NCI-H1436 (cell line): ENCODE measurements around the gene NCK2.

Source experiments
- DNase-seq: peaks from one replicate; lab custom pipeline; 2025; lab: John Stamatoyannopoulos, UW

NCK2 gene

DNA sequence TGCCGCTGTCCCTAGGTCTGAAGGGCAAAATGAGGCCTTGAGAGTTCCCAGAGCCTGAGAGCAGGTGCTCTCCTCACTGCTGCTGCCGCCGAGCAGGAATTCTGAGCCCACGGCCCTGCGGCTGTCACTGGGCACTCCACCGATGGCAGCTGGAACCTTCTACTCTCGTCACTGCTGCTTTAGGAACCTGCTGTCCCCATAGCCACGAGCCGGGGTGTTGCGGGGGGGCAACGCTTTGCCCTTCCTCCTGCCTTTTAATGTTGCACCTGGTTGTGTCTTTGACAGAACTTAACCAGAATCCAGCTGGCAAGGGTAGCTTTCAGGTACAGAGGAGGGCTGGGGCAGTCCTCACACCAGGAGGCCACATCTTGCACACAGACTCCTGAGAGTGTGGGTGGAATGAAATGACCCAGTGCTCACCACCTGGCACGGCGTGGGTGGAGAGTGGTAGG, 32.3 kb downstream of the NCK2 start:
- no peak for DNase-seq

- DNase-seq = no peak
These were observed 32.9 kb downstream of the NCK2 start for GRCh38 chr2:105777506-105778055.

- DNase-seq = no peak
These were observed 33.4 kb downstream of the NCK2 start for GRCh38 chr2:105778080-105778607.

GRCh38 chr2:105779394-105779793, 34.7 kb downstream of the NCK2 start:
- no peak for DNase-seq

DNA sequence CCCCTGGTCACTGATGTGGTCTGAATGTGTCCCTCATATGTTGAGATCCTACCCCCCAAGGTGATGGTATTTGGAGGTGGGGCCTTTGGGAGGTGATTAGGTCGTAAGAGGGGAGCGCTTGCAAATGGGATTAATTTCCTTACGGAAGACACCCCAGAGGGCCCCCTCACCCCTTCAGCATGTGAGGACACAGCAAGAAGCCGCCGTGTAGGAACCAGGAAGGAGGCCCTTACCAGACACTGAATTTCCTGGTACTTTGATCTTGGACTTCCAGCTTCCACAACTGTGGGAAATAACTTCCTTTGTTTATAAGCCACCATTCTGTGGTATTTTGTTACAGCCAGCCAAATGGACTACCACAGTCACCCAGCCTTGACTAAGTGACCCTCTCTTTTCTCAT, 35.9 kb downstream of the NCK2 start:
- DNase-seq = no peak

- no peak for DNase-seq
These were observed 36.7 kb downstream of the NCK2 start for GRCh38 chr2:105781274-105781978.

DNA sequence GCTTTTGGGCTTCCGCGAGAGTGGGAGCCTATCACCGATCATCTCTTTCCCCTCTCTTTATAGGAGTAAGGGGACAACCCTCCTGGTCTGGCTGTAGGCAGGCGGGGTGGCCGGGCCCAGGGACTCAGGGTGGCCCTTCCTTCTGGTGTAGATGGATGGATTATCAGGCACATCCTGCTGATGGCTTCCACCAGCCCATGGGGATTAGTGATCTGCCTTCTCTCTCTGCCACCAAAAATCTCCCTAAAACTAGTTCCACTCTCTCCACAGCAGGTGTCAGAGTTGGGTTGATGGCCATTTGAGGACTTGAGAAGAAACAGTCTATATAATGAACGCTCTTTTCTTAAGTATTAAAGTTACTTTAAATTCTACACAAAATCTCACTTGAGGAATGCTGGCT, 37.4 kb downstream of the NCK2 start:
- DNase-seq = no peak

DNA sequence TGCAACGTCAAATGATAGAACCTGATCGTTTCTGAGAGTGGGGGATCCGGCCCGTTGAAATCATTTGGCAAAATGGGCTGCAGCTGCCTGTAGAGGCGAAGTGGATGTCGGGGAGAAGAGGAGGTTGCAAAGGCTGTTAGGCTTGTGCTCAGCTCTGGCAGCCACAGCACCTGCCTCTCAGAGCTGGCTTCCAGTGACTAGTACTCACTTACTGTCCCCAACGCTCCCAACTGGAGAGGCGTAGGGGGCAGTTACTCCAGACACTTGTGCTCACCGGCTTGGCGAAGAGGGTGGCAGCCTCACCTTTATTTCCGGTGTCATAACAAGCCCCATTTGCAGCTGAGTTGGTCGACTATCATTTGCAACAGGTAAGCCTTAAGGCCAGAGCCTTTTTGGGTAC, 37.9 kb downstream of the NCK2 start:
- DNase-seq = no peak

GRCh38 chr2:105783151-105783738, 38.5 kb downstream of the NCK2 start:
- DNase-seq = no peak

- DNase-seq = no peak
These were observed 39.3 kb downstream of the NCK2 start for GRCh38 chr2:105783972-105784371.

GRCh38 chr2:105784589-105784988, 39.9 kb downstream of the NCK2 start:
- no peak for DNase-seq

DNA sequence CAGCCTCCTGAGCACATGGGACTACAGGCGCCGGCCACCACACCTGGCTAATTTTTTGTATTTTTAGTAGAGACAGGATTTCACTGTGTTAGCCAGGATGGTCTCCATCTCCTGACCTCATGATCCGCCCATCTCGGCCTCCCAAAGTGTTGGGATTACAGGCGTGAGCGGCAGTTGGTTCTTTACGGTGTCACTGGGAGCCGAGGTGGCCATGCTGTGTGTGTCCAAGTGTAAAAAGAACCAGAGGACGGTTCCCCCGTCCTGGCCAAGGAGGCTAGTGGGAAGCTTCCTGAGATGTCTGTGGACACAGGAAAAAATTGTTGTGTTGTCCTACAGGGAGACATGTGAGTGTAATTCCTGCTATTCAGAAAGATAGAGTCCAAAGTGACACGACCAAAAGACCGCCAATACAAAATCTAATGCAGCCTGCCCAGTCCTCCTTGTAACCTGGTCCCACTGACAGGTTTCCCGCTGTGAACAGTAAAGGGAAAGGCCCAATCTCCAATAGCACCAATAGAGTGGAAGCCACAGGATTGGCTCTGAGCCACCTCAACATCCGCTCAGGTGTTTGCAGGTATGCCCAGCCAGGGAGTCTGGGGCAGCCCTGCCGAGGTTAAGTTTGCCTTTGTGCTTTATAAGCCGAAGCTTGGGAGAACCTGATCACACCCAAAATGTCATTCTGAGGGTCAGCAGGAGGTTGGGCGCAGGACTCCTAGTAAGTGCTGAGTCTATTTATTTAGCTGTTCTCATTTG, 40.6 kb downstream of the NCK2 start:
- DNase-seq = no peak

- DNase-seq = no peak
These were observed 41.8 kb downstream of the NCK2 start for GRCh38 chr2:105786231-105787230.

- DNase-seq = no peak
These were observed 42.9 kb downstream of the NCK2 start for GRCh38 chr2:105787376-105788318.

DNA sequence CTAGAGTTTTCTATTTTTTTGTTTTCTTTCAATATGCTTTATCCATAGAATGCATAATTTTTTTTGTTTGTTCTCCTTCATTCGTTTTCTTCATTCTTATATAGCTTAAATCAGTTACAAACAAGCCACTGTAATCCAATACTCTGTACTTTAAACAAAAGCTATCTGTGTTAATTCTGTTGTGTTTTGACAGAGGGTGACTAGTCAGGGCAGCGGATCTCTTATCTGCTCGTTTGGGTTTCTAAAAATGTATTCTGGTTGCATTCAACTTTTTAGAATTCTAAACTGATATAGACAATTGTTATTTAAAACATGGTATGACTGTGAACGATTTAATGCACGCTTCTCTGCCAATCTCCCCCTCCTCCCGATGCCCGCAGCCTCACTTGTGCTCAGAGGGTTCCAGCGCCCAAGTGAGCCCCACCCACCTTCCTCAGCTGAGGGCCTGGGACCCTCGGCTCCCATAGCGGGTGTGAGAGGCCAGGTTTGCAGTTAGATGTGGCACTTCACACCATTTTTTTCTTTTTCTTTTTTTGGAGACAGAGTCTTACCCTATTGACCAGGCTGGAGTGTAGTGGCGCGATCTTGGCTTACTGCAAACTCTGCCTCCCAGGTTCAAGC, 44.1 kb downstream of the NCK2 start:
- no peak for DNase-seq

DNA sequence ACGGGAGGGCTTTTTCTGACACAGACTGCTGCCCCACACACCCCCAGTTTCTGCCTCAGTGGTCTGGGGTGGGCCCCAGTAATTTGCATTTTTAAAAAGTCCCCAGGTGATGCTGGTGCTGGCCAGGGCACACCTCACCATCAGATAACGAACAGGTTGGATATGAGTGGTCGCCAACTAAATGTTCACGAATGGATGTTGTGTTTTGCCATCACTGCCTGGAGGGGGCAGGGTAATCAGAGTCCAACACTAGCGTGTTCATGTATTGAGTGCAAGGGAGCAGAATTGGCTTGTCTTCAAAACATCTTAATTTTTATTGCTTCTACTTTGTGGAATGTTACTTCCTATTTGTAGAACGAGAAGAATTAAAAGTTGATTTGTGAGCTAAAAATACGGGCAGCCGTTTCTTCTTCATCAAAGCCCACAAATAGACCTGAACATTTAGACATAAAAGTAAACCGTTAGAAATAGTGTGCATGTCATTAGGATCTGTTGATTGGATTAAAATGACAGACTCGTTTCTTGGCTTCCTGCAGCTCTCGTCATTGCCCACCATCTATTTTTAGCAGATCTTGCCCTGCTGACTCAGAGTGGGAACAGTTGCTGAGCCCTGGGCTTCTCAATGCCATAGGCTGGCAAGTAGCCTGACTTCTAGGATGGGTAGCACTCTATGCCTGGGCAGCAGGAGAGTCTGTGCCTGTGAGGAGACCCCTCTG, 45.2 kb downstream of the NCK2 start:
- no peak for DNase-seq

- no peak for DNase-seq
These were observed 45.9 kb downstream of the NCK2 start for GRCh38 chr2:105790461-105791149.

DNA sequence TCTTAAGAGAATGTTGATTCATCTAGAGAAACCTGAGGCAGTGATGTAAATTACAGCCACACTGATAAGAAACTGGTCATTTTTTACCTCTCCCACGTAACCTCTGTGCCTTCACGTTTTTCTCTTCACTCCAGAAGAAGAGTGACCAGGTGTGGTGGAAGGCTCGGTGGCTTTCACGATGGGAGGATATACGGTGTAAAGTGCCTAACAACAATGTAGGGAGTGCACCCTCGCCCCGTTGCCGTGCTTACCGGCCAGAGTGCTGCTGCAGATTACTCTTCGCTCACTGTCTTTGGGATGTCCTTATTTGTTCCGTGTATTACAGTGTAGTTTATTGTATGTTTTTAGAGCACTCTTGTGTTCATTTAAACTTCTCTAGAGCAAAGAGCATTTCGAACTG, 46.5 kb downstream of the NCK2 start:
- no peak for DNase-seq

DNA sequence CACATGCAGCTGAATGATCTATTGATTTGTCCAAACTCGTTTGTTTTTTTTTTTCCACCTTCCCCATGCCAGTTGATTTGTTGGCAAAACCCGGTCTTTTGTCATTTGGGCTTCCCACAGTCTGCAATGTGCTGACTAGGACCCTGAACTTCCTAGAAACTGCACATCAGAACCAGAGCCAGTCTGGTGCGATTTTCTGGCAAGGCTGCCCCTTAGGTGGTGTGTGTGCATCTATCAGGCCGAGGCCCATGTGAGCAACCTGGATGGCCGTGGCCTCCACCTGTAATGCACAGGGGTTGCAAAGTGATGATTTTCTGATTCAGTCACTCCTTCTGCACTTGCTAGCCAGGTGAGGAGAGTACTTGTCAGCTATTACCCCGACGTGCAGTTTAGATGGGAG, 47.8 kb downstream of the NCK2 start:
- DNase-seq = no peak
